Keratinocyte (primary cell): ENCODE data around the gene ACYP1. TPM values are rescaled to one million over a fixed set of nuclear protein-coding genes. Genes with fewer than 3 reads are reported as not detected.

Source experiments
- DNase-seq: peaks from one replicate; pipeline ENCODE4 v3.0.0-alpha.2; 2011; ENCODE audit warnings: low read depth, missing footprints, low spot score
- FAIRE-seq: peaks from 2 replicates; lab custom pipeline; 2011; peaks lifted over from hg19 to GRCh38; lab: Jason Lieb, UNC
- H2AFZ ChIP-seq: 2 replicates; pipeline ENCODE4 v1.6.0; 2012; ENCODE audit warnings: low read length, control low read depth, inconsistent platforms; ENCODE audit not compliant: control insufficient read depth
- H3K27ac ChIP-seq: 2 replicates; pipeline ENCODE4 v1.5.1; 2011; ENCODE audit warnings: low read length; ENCODE audit not compliant: control insufficient read depth, insufficient read depth
- H3K27me3 ChIP-seq: 3 replicates; pipeline ENCODE4 v1.6.0; 2011; ENCODE audit warnings: low read length; ENCODE audit not compliant: control insufficient read depth, insufficient read depth; ENCODE audit errors: extremely low read depth
- H3K36me3 ChIP-seq, 2 experiments: 2 replicates in 1 of 2; 3 replicates in 1 of 2; pipeline ENCODE4 v1.5.1; 2011; ENCODE audit warnings: low read length in 2 of 2, mild to moderate bottlenecking in 1 of 2; ENCODE audit not compliant: control insufficient read depth in 2 of 2, insufficient read depth in 2 of 2; ENCODE audit errors: extremely low read depth in 1 of 2
- H3K4me1 ChIP-seq: 3 replicates; pipeline ENCODE4 v1.5.1; 2011; ENCODE audit warnings: low read length; ENCODE audit not compliant: control insufficient read depth, insufficient read depth; ENCODE audit errors: extremely low read depth
- H3K4me2 ChIP-seq: 3 replicates; pipeline ENCODE4 v1.6.0; 2011; ENCODE audit warnings: low read depth, low read length; ENCODE audit not compliant: control insufficient read depth, insufficient read depth; ENCODE audit errors: extremely low read depth
- H3K4me3 ChIP-seq, 3 experiments: fragments of 200-600 bp in 1 of 3; sonication (generic) in 1 of 3; 2 replicates in 2 of 3; 3 replicates in 1 of 3; pipeline ENCODE4 v1.5.1; 2011 to 2016; ENCODE audit warnings: low read length in 3 of 3, mild to moderate bottlenecking in 3 of 3, control low read depth in 2 of 3, inconsistent platforms in 1 of 3, low read depth in 1 of 3, mixed read lengths in 1 of 3, mixed run types in 1 of 3, moderate library complexity in 1 of 3; ENCODE audit not compliant: control insufficient read depth in 2 of 3, insufficient read depth in 2 of 3; ENCODE audit errors: extremely low read depth in 1 of 3
- H3K79me2 ChIP-seq: 2 replicates; pipeline ENCODE4 v1.6.0; 2012; ENCODE audit warnings: low read length; ENCODE audit not compliant: control insufficient read depth, insufficient read depth
- H3K9ac ChIP-seq: 3 replicates; pipeline ENCODE4 v1.6.0; 2011; ENCODE audit warnings: low read length; ENCODE audit not compliant: control insufficient read depth, insufficient read depth; ENCODE audit errors: extremely low read depth
- H3K9me1 ChIP-seq: 3 replicates; pipeline ENCODE4 v1.6.0; 2011; ENCODE audit warnings: low read length; ENCODE audit not compliant: control insufficient read depth, insufficient read depth; ENCODE audit errors: extremely low read depth
- H3K9me3 ChIP-seq: 2 replicates; pipeline ENCODE4 v1.5.1; 2012; ENCODE audit warnings: low read depth, low read length; ENCODE audit not compliant: control insufficient read depth
- H4K20me1 ChIP-seq: 3 replicates; pipeline ENCODE4 v1.6.0; 2011; ENCODE audit warnings: low read length; ENCODE audit not compliant: control insufficient read depth, insufficient read depth; ENCODE audit errors: extremely low read depth
- CTCF ChIP-seq, 3 experiments: IDR thresholded peaks in 1 of 3; conservative IDR thresholded peaks in 1 of 3; optimal IDR thresholded peaks in 1 of 3; 2 replicates in 2 of 3; 3 replicates in 1 of 3; pipeline versions ENCODE3 to v1.5.1; 2011; ENCODE audit warnings: low read length in 3 of 3, mild to moderate bottlenecking in 3 of 3, moderate library complexity in 2 of 3, control low read depth in 1 of 3, inconsistent platforms in 1 of 3; ENCODE audit not compliant: insufficient read depth in 2 of 3; ENCODE audit errors: extremely low read depth in 1 of 3
- EZH2 ChIP-seq: IDR thresholded peaks from one replicate; pipeline ENCODE4 v1.6.1; 2012; ENCODE audit warnings: inconsistent platforms, mild to moderate bottlenecking, low read length, moderate library complexity
- dilution Hi-C: fragments of 300-500 bp; cut with MboI; formaldehyde crosslinking; loops from one replicate; pipeline ENCODE4 v1.7.0; 2020; ENCODE audit warnings: low sequenced_read_pairs; ENCODE audit not compliant: extremely low pct_ligation_motif_present
- polyA plus RNA-seq, 5 experiments: library from polyadenylated mRNA; depleted of rRNA in 3 of 5; stranded (reverse) in 3 of 5; stranded (forward) in 1 of 5; unstranded in 1 of 5; fragments of >200 nt; gene quantifications; 1 replicate in 1 of 5; 2 replicates in 3 of 5; 3 replicates in 1 of 5; pipeline versions ENCODE4 v1.2.1 to v1.2.3, GENCODE V29; 2011 to 2012; ENCODE audit warnings: missing spikeins in 2 of 5, low read depth in 1 of 5, low replicate concordance in 1 of 5

The ACYP1 gene
- polyA plus RNA-seq, 1 donor (not counting 4 experiments of a cell fraction or from before 2014, with no cell fraction given) = 32.9 TPM

- H2AFZ ChIP-seq = no peak overlapping the region
- DNase-seq (no peak), FAIRE-seq (no peak)
- peaks cover 31% of the 10 kb centered on the region for H3K4me1 ChIP-seq
- dilution Hi-C loops = no loop called here
- no peak overlapping the region for H3K4me3 ChIP-seq
- no peak for TF ChIP-seq EZH2
- TF ChIP-seq CTCF (optimal IDR thresholded peaks at IDR 0.05 in 1 of 3, IDR thresholded peaks at IDR 0.05 in 1 of 3, conservative IDR thresholded peaks at IDR 0.05 in 1 of 3; ENCODE audit: extremely low read depth in 1 of 3, insufficient read depth in 2 of 3, low read length in 3 of 3) = no peak
- no peaks in the 10 kb centered on the region for H3K27me3 ChIP-seq
- H3K27ac ChIP-seq = no peak overlapping the region
- no peaks in the 10 kb centered on the region for H3K9me1 ChIP-seq
- no peaks in the 10 kb centered on the region for H4K20me1 ChIP-seq
- no peak overlapping the region for H3K9ac ChIP-seq
- no peak overlapping the region for H3K4me2 ChIP-seq
- peaks cover 2% of the 10 kb centered on the region for H3K79me2 ChIP-seq
- no peaks in the 10 kb centered on the region for H3K9me3 ChIP-seq
- H3K36me3 ChIP-seq = no peaks in the 10 kb centered on the region
Measured at GRCh38 chr14:75067212-75067611, 3.4 kb upstream of the ACYP1 start.

- no peak for DNase-seq
- H3K27ac ChIP-seq = no peak overlapping the region
- H3K4me2 ChIP-seq = no peak overlapping the region
- H3K9ac ChIP-seq = no peak overlapping the region
- no peaks in the 10 kb centered on the region for H3K9me3 ChIP-seq
- no peak overlapping the region for H3K4me3 ChIP-seq
- FAIRE-seq = no peak
- H3K9me1 ChIP-seq = no peaks in the 10 kb centered on the region
- no peaks in the 10 kb centered on the region for H3K27me3 ChIP-seq
- dilution Hi-C loops = no loop called here
- H3K36me3 ChIP-seq = no peaks in the 10 kb centered on the region
- no peak overlapping the region for H2AFZ ChIP-seq
- TF ChIP-seq CTCF (optimal IDR thresholded peaks at IDR 0.05 in 1 of 3, IDR thresholded peaks at IDR 0.05 in 1 of 3, conservative IDR thresholded peaks at IDR 0.05 in 1 of 3; ENCODE audit: extremely low read depth in 1 of 3, insufficient read depth in 2 of 3, low read length in 3 of 3) (no peak), EZH2 (no peak)
- H3K4me1 ChIP-seq = peaks cover 31% of the 10 kb centered on the region
- H4K20me1 ChIP-seq = no peaks in the 10 kb centered on the region
- peaks cover 2% of the 10 kb centered on the region for H3K79me2 ChIP-seq
Measured at GRCh38 chr14:75066691-75067090, 2.9 kb upstream of the ACYP1 start.
